HG02943 (cell line): ENCODE results near the gene SUV39H2.
"Not testable (repeated sequence)": the region's sequence is repeated elsewhere in the genome, so short reads cannot be mapped to it uniquely, and the experiment has no call there.

Source experiments
- ATAC-seq: cut with Tn5 transposase; IDR thresholded peaks from one replicate; pipeline ENCODE4 v1.9.1; 2021; ENCODE audit warnings: mild to moderate bottlenecking, low read depth, moderate library complexity; ENCODE audit not compliant: unreplicated experiment

SUV39H2 gene

DNA sequence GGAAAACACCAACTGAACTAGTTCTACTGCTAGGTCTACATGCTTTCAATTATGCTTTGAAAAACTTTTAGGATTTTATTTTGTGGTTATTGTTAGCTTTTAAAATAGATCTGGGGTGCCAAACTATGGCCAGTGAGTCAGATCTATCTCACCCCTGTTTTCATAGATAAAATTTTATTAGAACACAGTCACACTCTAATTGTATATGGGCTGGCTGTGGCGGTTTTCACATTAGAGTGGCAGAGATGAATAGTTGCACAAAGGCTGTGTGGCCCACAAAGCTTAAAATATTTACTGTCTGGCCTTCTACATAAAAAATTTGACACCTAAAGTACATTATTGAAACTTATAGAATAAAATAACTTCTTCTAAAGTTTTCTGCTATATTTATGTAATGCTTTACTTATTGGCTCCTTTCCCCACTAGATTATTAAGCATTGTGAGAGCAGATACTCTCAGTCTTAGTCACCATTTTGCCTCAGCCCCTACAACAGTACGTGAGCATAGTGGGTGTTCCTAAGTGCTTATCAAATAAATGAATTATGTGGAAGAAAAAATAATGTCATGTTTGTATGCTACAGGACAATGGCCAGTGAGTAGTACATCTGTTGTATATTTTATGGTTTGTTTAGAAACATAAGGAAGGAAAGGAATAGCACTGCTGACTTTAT, 5.4 kb upstream of the SUV39H2 start:
- ATAC-seq = no peak

DNA sequence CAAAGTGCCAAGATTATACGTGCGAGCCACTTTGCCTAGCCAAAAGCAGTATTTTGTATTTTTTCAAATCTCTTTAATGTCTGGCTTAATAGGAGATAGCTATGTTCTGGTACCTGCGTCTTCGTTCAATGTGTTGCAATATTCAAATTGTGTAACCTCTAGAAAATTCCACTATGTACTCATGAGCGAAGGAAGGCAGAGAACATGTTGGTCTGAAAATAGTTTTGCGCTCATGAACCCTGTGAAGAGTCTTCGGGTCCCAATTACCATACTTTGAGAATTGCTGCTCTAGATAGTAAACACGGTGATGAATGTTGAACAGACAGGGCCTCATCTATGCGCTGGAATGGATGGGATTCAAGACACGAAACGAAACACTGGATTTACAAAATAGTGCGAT, 2.7 kb upstream of the SUV39H2 start:
- ATAC-seq = no peak

DNA sequence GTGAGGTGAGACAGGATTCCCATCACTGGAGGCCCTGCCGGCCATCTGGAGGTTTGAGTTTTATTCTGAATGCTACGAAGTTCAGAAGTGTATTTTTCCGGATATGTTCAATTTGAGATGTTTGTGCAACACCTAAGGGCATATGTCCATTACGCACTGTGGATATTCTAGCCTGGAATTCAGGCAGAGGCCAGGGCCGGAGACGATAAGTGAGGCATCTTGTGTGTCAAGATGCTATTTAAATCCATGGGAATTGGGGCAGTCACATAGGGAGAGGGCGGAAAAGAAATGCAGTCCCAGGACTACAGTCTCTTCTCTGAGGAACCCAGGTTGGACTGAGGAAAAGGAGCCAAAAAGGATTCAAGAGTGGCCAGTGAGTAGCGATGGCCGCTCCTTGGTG, 1.9 kb upstream of the SUV39H2 start:
- no peak for ATAC-seq

DNA sequence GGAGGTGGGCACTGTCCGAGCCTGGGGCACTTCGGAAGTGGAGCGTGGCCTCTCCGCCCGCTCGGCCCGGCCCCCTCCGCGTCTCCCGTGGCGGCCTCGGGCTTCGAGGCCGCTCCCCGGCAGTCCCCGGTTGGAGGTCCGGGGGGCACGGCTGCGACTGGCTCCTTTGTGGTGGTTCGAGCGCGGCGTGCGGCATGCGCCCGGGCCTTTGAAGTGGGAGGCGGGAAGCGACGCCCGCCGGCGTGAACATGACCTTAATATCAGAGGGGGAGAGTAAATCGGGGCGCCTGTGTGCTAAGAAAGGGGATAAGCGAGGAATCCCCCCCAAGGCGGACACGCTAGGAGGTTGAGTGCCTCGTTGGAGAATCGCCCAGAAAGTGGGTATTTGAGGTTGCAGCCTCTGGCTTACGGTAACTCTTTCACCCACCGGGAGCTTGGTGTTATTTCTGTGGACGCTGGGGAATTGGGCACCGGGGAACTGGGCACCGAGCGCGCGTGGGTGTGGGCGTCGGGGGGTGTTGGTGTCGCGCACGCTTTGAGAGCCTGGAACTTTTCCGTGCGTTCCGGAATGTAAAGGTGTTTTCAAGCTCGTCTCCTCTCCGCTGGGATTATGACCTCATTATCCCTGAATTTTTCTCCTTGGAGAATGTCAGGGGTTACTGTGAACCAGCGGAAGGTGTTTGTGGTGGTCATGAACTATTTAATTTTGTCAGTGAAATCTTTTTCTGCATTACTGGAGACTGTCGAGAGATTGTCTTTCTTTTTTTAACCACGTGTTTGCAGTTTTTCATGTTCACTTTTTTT, 660 bp downstream of the SUV39H2 start:
- peak; percentile 22 for ATAC-seq

DNA sequence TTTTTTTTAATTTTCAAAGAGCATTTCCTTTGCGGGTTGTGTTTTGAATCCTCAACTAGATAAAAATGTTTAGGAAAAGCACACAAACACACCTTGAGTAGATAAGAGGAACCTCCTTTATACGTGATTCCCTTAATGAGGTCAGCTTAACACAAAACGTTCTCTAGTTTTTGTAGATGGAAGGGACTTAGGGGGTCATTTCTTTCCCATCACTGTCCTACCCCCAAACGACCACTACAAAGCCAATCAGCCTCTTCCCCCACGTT, 1.2 kb downstream of the SUV39H2 start:
- ATAC-seq = no peak

DNA sequence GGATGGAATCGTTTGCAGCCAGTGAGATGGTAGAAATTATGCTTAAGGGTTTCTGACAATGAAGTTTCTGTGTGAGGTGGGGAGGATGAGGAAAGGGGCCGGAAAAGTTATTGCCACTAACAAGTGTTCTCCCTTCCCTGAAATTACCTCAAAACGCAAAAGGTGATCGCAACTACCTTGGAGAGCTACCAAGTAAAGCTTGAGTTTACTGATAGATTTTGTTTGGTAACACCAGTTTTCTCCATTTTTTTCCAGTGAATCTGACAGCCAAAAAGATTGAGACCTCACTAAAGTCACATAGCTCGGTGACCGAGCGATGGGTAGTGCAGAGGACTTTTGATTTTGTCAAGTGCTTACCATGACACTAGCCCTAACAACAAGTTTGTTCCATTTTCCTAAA, 1.6 kb downstream of the SUV39H2 start:
- ATAC-seq = no peak

DNA sequence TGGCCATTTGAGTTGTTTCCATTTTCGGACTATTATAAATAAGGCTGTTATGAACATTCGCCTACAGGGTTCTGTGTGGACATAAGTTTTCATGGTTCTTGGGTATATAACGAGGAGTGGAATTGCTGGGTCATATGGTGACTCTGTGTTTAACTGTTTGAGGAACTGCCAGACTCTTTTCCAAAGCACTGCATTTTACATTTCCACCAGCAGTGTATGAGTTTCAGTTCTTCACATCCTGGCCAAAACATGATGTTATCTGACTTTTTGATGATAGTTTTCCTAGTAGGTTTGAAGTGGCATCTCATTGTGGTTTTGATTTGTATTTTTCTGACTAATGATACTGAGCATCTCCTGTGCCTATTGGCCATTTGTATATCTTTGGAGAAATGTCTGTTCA, 5.4 kb downstream of the SUV39H2 start:
- ATAC-seq = no peak

DNA sequence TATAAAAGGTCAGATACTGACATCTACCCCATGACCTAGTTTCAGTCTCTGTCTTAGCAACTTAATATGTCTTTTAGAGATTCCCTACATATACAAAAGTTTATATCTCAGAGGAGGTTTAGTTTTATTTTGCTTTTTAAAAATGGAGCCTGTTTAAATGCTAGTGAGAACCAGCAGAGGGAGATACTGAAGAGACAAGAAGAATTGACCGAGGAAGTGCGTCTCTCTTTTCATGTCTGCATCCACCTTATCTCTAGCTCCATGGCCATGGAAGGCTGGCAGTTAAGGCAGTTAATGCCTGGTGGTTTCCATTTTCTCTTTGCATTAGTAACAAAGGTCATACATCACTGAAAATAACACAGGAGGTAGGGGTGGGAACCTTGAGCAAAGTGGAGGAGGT, 10.7 kb downstream of the SUV39H2 start:
- no peak for ATAC-seq

DNA sequence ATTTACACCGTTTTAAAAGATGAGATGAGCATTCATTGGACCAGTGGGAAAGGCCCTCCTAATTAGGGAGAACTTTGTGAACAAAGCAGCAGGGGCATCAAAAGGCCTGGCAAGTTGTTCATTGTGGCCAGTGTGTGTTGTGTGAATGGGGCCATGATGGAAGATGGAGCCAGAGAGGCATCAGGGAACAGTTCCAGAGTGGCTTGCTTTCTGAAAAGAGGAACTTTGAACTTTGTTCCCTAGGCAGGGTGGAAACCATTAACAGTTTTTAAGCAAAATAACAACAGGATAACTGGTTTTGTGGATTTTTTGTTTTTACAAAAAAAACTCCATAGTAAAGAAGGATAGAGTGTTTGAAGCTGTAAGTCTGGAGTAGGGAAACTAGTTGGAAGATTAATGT, 12.5 kb downstream of the SUV39H2 start:
- ATAC-seq = no peak

DNA sequence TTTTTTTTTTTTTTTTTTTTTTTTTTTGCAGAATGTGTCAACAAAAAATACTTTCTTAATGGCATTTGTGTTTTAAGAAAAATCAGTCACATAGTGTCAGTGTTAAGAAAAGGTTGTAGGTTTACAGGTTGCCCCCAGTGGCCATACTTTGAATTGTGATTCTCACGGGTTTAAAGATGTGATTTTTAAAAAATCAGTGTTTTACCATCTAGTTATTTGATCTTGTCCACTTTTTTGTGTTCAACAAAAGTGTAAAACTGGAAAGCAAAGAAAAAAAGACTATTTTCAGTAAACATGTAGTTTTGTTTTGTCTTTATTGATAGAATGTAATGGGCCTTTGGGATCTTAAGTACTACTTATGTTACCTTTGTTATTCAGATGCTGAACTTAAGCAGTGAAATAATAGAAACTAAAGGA, 25.7 kb downstream of the SUV39H2 start:
- no peak for ATAC-seq

DNA sequence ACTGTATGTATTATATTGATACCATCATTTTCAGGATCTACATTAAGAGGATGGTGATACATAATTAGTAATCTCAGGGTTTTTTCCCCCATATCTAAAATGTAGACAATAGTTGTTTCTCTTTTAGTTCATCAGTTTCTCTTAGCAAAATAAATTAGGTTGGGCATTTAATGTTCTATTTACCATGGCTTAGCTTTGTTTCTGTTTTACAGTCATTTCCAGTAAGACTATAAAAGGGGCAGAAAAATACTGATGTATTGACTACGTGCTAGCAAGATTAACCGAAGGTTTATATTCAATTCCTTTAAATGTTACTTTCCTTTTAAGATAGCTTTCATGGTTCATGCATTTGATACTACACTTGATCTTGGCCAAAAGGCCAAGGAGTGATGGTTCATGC, 26.2 kb downstream of the SUV39H2 start:
- ATAC-seq = no peak

DNA sequence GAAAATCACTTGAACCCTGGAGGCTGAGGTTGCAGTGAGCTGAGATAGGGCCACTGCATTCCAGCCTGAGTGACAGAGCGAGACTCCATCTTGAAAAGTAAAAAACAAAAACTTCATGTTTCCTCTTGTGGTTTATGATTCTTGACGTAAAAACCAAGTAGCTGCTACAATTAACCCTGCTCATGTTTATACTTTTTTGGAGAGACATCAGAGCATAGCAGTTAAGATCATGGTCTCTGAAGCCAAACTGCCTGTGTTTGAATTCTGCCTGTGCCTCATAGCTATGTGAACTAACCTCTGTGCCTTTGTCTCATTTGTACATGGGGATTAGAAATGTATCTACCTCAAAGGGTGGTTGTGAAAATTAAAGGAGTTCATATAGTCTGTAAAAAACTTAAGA, 27.2 kb downstream of the SUV39H2 start:
- no peak for ATAC-seq

DNA sequence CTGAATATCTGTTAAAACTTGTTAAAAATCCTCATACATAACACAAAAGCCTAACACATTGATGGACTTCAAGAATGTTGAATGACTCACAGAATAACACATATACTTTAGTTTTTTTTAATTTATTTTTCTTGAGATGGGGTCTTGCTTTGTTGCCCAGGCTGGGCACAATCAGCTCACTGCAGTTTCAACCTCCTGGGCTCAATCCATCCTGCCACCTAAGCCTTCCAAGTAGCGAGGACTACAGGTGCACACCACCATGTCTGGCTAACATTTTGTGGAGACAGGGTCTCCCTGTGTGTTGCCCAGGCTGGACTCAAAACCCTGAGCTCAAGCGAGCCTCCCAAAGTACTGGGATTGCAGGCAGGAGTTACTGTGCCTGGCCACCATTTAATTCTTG, 28.1 kb downstream of the SUV39H2 start:
- no peak for ATAC-seq

DNA sequence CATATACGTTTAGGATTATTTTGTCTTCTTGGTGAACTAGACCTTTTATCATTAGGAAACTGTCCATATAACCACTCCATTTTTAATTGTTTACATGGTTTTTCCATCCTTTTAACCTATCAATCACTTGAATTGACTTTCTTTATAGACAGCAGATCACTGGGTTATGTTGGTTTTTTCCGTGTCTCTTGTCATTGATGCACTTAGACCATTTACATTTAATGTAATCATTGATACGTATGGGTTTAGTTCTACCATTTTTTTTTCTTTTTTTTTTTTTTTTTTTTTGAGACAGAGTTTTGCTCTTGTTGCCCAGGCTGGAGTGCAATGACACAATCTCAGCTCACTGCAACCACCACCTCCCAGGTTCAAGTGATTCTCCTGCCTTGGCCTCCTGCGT, 28.9 kb downstream of the SUV39H2 start:
- ATAC-seq = not testable (repeated sequence)

DNA sequence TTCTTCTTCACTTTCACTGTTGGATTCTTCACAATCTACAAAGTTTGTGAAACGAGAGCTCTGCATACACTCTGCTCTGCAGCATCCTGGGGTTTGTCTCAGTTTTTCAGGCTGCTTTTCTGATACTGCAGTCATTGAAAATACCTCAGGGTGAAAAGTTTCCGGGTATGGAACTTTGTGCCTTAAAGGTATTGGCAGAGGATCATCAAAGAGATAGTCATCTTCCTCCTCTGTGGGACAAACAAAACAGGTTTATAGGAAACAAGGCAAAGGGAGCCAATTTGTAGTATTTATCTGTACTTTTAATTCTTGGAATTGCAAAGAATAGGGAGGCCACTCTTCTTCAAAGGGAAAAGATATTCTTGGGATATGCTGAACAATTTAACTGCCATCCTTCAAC, 30.4 kb downstream of the SUV39H2 start:
- ATAC-seq = no peak

DNA sequence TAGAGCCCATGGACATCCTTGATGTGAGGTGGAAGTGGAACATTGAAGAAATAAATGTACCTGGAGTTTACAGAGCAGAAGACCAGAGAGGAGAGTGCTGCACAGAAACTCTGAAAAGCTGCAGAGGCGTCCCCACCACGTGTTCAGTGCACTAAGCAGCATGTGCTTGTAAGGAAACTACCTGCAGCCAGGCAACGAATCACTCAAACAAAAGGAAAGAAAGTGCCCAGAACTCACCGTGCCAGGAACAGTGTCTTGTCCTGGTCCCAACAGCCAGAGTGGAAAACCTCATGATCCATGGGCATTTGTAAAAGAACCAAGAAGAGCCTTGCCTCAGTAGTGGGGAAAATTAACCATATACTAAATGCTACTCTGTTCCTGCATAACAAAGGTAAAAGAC, 32.3 kb downstream of the SUV39H2 start:
- no peak for ATAC-seq

DNA sequence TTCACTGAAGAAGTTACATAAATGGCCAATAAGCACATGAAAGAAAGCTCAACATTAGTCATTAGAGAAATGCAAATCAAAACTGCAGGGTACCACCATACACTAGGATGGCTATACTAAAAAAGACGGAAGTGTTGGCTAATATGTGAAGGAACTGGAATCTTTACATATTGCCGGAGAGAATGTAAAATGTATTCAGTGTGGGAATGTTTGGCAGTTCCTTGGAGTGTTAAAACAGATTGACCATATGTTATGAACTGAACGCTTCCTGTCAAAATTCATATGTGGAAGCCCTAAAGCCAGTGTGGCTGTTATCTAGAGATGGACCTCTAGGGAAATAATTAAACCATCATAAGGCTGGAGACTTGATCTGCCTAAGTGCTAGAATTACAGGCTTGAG, 33.1 kb downstream of the SUV39H2 start:
- ATAC-seq = no peak

DNA sequence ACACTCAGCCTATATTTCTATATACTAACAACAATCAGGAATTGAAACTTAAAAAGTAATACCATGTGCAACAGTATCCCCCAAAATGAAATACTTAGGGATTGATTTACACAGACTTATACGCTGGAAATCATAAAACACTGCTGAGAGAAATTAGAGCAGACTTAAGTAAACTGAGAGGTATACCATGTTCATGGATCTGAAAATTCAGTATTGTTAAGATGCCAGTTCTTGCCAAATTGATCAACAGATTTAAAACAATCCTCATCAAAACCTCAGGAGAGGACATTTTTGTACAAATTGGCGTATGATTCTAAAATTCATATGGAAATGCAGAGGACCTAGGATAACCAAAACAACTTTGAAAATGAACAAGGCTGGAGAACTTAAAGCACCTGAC, 37.9 kb downstream of the SUV39H2 start:
- no peak for ATAC-seq

DNA sequence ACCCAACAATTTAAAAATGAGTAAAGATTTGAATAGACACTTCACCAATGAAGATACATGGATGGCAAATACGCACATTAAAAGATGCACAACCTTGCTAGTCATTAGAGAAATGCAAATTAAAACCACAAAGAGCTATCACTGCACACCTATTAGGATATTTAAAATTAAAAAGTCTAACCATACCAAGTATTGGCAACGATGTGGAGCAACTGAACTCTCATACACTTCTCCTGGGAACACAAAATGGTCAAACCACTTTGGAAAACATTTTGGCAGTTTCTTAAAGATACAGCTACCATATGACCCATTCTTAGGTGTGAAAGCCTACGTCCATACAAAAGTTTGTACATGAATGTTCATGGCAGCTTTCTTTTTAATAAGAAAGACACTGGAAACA, 39.2 kb downstream of the SUV39H2 start:
- no peak for ATAC-seq

DNA sequence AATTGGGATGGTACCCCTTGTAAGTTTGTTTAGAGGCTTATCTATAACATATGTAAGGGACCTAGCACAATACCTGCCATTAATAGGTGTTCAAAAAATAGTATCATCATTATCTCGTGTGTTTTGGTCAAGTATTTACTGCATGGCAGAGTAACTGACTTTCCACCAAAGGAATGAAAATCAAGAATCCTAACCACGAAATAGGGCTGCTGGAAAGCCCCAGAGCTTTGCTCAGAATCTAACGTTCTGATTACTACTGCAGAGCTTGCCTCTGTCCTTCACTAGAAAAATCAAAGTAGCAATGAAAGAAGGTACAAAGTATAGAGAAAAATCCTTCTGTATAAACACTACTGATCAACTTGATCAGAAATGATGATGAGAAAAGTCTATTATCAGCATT, 40.3 kb downstream of the SUV39H2 start:
- ATAC-seq = no peak

DNA sequence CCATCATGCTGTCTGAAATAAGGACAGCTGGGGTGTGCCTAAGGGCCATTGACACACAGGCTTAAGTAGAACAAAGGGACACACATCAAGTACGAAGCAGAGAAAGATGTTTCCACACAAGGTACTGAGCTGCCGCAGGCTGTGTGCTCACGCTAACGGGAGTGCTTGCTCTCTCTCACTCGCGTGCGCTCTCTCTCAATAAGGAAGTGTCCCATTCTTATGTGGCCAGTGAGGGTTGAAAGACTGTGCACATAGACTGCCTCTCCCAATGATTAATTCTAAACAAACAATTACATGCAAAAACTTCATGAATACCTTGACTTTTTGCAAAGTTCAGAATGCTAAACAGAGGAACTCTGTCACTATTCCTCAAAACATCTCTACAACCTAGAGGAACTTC, 45.3 kb downstream of the SUV39H2 start:
- ATAC-seq = no peak

DNA sequence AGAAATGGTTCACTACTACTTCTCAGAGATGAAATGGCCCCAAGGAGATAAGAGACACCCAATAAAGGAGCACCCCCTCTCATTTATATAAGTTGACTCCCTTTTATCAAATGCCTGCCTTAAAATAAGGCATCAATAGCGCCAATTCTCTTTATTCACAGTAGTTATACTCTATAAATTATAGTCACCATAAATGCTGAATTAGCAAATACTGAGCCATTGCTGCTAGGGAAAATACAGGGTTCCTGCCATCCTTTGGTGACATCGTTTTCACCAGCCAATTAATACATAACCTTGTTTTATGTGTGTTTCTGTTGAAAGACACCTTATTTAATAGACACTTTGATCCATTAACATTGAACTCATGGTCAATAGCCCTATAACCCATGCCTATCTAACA, 46.6 kb downstream of the SUV39H2 start:
- no peak for ATAC-seq

DNA sequence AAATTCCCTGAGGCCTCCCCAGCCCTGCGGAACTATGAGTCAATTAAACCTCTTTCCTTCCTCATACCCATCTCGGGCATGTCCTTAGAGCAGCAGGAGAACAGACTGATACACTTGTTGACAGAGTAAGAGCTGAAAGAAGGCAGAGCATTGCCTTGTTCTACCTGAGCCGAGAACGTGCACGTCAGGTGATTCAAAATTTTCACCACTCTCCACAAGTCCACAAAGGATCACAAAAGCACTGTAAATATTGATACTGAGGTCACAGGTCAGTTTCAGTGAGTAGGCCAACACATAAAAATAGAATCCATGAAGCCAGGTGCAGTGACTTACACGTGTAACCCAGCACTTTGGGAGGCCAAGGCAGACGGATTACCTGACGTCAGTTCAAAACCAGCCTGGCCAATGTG, 47.4 kb downstream of the SUV39H2 start:
- ATAC-seq = no peak
